Esophagus muscularis mucosa (tissue), 4 donors: Measurements from ENCODE around the gene PAFAH2. TPM values are rescaled to one million over a fixed set of nuclear protein-coding genes. Genes with fewer than 3 reads are reported as not detected.

Source experiments
- DNase-seq: peaks from one replicate; pipeline ENCODE4 v3.0.0-alpha.2; 2017; ENCODE audit errors: extremely low spot score
- H3K27ac ChIP-seq, 4 donors: fragments of 200-600 bp; sonication (generic); replicated peaks in 1 of 4; 1 replicate in 3 of 4; 2 replicates in 1 of 4; pipeline ENCODE4 v1.5.1; 2016 to 2019; ENCODE audit warnings: mild to moderate bottlenecking in 1 of 4
- H3K27me3 ChIP-seq, 4 donors: fragments of 200-600 bp; sonication (generic); one replicate each; pipeline versions ENCODE4 v1.5.1 to v1.6.0; 2016 to 2019
- H3K36me3 ChIP-seq, 4 donors: fragments of 200-600 bp; sonication (generic); one replicate each; pipeline ENCODE4 v1.5.1; 2016 to 2019
- H3K4me1 ChIP-seq, 4 donors: fragments of 200-600 bp; sonication (generic); one replicate each; pipeline ENCODE4 v1.5.1; 2016 to 2019
- H3K4me3 ChIP-seq, 4 donors: fragments of 200-600 bp; sonication (generic); 1 replicate in 2 of 4; 2 replicates in 2 of 4; pipeline ENCODE4 v1.5.1; 2016 to 2019; ENCODE audit warnings: mild to moderate bottlenecking in 4 of 4, moderate library complexity in 1 of 4
- H3K9me3 ChIP-seq, 4 donors: fragments of 200-600 bp; sonication (generic); 1 replicate in 3 of 4; 2 replicates in 1 of 4; pipeline ENCODE4 v1.5.1; 2016 to 2019
- CTCF ChIP-seq, 3 experiments: fragments of 200-600 bp in 2 of 3; fragments of 450-650 bp in 1 of 3; sonication (generic) in 2 of 3; IDR thresholded peaks; one replicate each; pipeline ENCODE4 v1.5.1; 2017 to 2019; ENCODE audit warnings: antibody characterized with exemption in 3 of 3, mild to moderate bottlenecking in 2 of 3, moderate library complexity in 1 of 3
- EP300 ChIP-seq: sonication (generic); formaldehyde crosslinking; IDR thresholded peaks from one replicate; pipeline ENCODE4 v1.6.1; 2017; ENCODE audit warnings: antibody characterized with exemption
- POLR2A ChIP-seq: fragments of 450-650 bp; IDR thresholded peaks from one replicate; pipeline ENCODE4 v1.6.1; 2017; ENCODE audit warnings: antibody characterized with exemption, moderate library complexity, mild to moderate bottlenecking, low read depth
- POLR2AphosphoS5 ChIP-seq, 2 donors: sonication (generic); formaldehyde crosslinking; IDR thresholded peaks; one replicate each; pipeline ENCODE4 v1.6.1; 2017; ENCODE audit warnings: antibody characterized with exemption in 2 of 2
- WGBS: methylation state at CpG from one replicate; pipeline ENCODE4 v1.1.5; 2018; 5-methylcytosine and 5-hydroxymethylcytosine counted together
- intact Hi-C: fragments of 100-400 bp; cut with DNase I; formaldehyde crosslinking; loops from one replicate; pipeline ENCODE4 v1.15.1; 2023
- small RNA-seq, 3 donors: library from RNA; depleted of rRNA; stranded (forward); fragments of <200 nt; gene quantifications; one replicate each; pipeline ENCODE3, GENCODE V24; 2016
- total RNA-seq, 4 donors: library from RNA; depleted of rRNA; stranded (reverse); fragments of >200 nt; gene quantifications; one replicate each; pipeline versions ENCODE4 v1.1.0 to v1.2.1, GENCODE V29; 2016

Gene PAFAH2
- total RNA-seq, 4 donors from 2014 or later: 6.1 to 10.0 (median 9.2) TPM

GRCh38 chr1:25914074-25914995, 83.5 kb downstream of the PAFAH2 start:
- Histone ChIP-seq H3K4me1 (no peaks in the 10 kb centered on the region), H3K27me3 (no peaks in the 10 kb centered on the region), H3K36me3 (no peaks in the 10 kb centered on the region), H3K27ac (no peak overlapping the region), H3K4me3 (no peak overlapping the region), H3K9me3 (no peaks in the 10 kb centered on the region)
- DNase-seq: no peak
- no peak for TF ChIP-seq POLR2A
- TF ChIP-seq CTCF (IDR thresholded peaks at IDR 0.05): no peak
- no peak for TF ChIP-seq EP300
- TF ChIP-seq POLR2AphosphoS5 (IDR thresholded peaks at IDR 0.05): no peak
- 91% methylated on average over 3 of the region's 3 CpGs for WGBS
- intact Hi-C loops: no loop called here

GRCh38 chr1:25913206-25913605, 84.7 kb downstream of the PAFAH2 start:
- TF ChIP-seq EP300: no peak
- no peak for TF ChIP-seq POLR2A
- TF ChIP-seq POLR2AphosphoS5 (IDR thresholded peaks at IDR 0.05): no peak
- TF ChIP-seq CTCF (IDR thresholded peaks at IDR 0.05): no peak
- Histone ChIP-seq H3K4me1 (no peaks in the 10 kb centered on the region), H3K27me3 (no peaks in the 10 kb centered on the region), H3K27ac (no peak overlapping the region), H3K9me3 (no peaks in the 10 kb centered on the region), H3K36me3 (no peaks in the 10 kb centered on the region), H3K4me3 (no peak overlapping the region)
- DNase-seq: no peak
- intact Hi-C loops: no loop called here

- H3K27ac ChIP-seq: no peak overlapping the region
- TF ChIP-seq EP300 (no peak), CTCF (IDR thresholded peaks at IDR 0.05) (no peak), POLR2A (no peak), POLR2AphosphoS5 (IDR thresholded peaks at IDR 0.05) (no peak)
- H3K4me3 ChIP-seq: no peak overlapping the region
- 81% methylated on average over 5 of the region's 5 CpGs for WGBS
- H3K9me3 ChIP-seq: no peaks in the 10 kb centered on the region
- no peaks in the 10 kb centered on the region for H3K27me3 ChIP-seq
- intact Hi-C loops: no loop called here
- no peak for DNase-seq
- H3K36me3 ChIP-seq: no peaks in the 10 kb centered on the region
- peaks cover 0 to under 1% (median 0%) of the 10 kb centered on the region in 4 donors for H3K4me1 ChIP-seq
Measured at GRCh38 chr1:25912076-25912831, 85.6 kb downstream of the PAFAH2 start.

- Histone ChIP-seq H3K27me3 (no peaks in the 10 kb centered on the region), H3K9me3 (no peaks in the 10 kb centered on the region), H3K27ac (no peak overlapping the region), H3K36me3 (no peaks in the 10 kb centered on the region), H3K4me1 (peaks cover 7 to 11% (median 10%) of the 10 kb centered on the region in 4 donors), H3K4me3 (no peak overlapping the region)
- no peak for DNase-seq
- no peak for TF ChIP-seq POLR2A
- intact Hi-C loops: no loop called here
Measured at GRCh38 chr1:25911162-25911561, 86.7 kb downstream of the PAFAH2 start.

Small RNA genes within 50 kb of the gene (small RNA-seq; reads per million reads assigned to genes)
- gene RF00283: 0 reads per million in 3 donors
- 0 reads per million in 3 donors for gene RF00492
- 0 reads per million in 3 donors for gene RNU6-110P

Other genes starting within 250 kb of the PAFAH2 start
- gene SELENON, start 197.9 kb downstream of the PAFAH2 start, total RNA-seq: 10 to 100 TPM; 35.3 to 75.1 (median 50.5) TPM
- gene MTFR1L, start 178.1 kb downstream of the PAFAH2 start, total RNA-seq: 100 to 1,000 TPM in 2 of 4 donors, 10 to 100 TPM in 2; 91.1 to 107 (median 101) TPM
- gene AUNIP, start 138.6 kb downstream of the PAFAH2 start, total RNA-seq: not detected
- gene PAQR7, start 122.4 kb downstream of the PAFAH2 start, total RNA-seq: 1 to 10 TPM; 4.6 to 9.3 (median 8.0) TPM
- 10 to 100 TPM; 15.0 to 25.7 (median 16.8) TPM for gene STMN1, start 91.6 kb downstream of the PAFAH2 start, total RNA-seq
- 1 to 10 TPM in 1 of 4 donors, under 1 TPM in 2, not detected in 1; 0.33 to 2.1 (median 0.97) TPM for gene EXTL1, start 23.7 kb upstream of the PAFAH2 start, total RNA-seq
- gene SLC30A2, start 48.1 kb upstream of the PAFAH2 start, total RNA-seq: under 1 TPM in 1 of 4 donors, not detected in 3; 0.17 TPM
- 1 to 10 TPM in 2 of 4 donors, under 1 TPM in 1, not detected in 1; 0.42 to 4.1 (median 2.1) TPM for gene TRIM63, start 69.6 kb upstream of the PAFAH2 start, total RNA-seq
- gene PDIK1L, start 113.8 kb upstream of the PAFAH2 start, total RNA-seq: 1 to 10 TPM; 5.1 to 6.4 (median 5.7) TPM
- 10 to 100 TPM in 2 of 4 donors, 1 to 10 TPM in 2; 2.9 to 17.9 (median 11.6) TPM for gene FAM110D, start 161.0 kb upstream of the PAFAH2 start, total RNA-seq
- gene C1orf232, start 170.9 kb upstream of the PAFAH2 start, total RNA-seq: not detected
- gene ZNF593, start 171.8 kb upstream of the PAFAH2 start, total RNA-seq: 10 to 100 TPM; 10.4 to 41.6 (median 22.5) TPM
- not detected for gene ZNF593OS, start 173.8 kb upstream of the PAFAH2 start, total RNA-seq
- 1 to 10 TPM; 1.4 to 2.6 (median 1.9) TPM for gene CNKSR1, start 179.4 kb upstream of the PAFAH2 start, total RNA-seq
- gene CATSPER4, start 192.5 kb upstream of the PAFAH2 start, total RNA-seq: not detected
- gene CEP85, start 236.1 kb upstream of the PAFAH2 start, total RNA-seq: 1 to 10 TPM; 3.0 to 6.3 (median 4.8) TPM